ENCODE measurements around the gene SHC4. TPM values are rescaled to one million over a fixed set of nuclear protein-coding genes. Genes with fewer than 3 reads are reported as not detected.

The SHC4 gene
- total and polyA plus RNA-seq, 9 of the 15 experiments (the other 6 are each of a cell fraction or from before 2014, with no cell fraction given), result 0.43 to 1.2 (median 0.67) TPM

GRCh38 chr15:48940508-48940907 is 23.2 kb downstream of the SHC4 start (continued):
- TF ChIP-seq NR2C2 (CRISPR knock-in tag; IDR thresholded peaks at IDR 0.05), result no peak
- TF ChIP-seq NR2C2 (tag; IDR thresholded peaks at IDR 0.05), result peak; percentile 18; the same call in 1 of the 2 replicates
- no peak for TF ChIP-seq ZNF655 (CRISPR knock-in tag; IDR thresholded peaks at IDR 0.05)
- no peak for TF ChIP-seq ZNF668 (CRISPR knock-in tag; IDR thresholded peaks at IDR 0.05)
- TF ChIP-seq ZNF146 (CRISPR knock-in tag; IDR thresholded peaks at IDR 0.05; ENCODE audit: unreplicated experiment), result no peak
- no peak for TF ChIP-seq SIN3B (IDR thresholded peaks at IDR 0.05; ENCODE audit: low read depth)
- TF ChIP-seq, protein P1, sequence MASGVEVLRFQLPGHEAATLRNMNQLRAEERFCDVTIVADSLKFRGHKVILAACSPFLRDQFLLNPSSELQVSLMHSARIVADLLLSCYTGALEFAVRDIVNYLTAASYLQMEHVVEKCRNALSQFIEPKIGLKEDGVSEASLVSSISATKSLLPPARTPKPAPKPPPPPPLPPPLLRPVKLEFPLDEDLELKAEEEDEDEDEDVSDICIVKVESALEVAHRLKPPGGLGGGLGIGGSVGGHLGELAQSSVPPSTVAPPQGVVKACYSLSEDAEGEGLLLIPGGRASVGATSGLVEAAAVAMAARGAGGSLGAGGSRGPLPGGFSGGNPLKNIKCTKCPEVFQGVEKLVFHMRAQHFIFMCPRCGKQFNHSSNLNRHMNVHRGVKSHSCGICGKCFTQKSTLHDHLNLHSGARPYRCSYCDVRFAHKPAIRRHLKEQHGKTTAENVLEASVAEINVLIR (CRISPR knock-in tag; IDR thresholded peaks at IDR 0.05), result peak; percentile 45; the same call in 1 of the 2 replicates
- no peak for TF ChIP-seq U2AF2 (optimal IDR thresholded peaks at IDR 0.05; ENCODE audit: low read depth, low read length)
- no peak for TF ChIP-seq BMI1 (IDR thresholded peaks at IDR 0.05; ENCODE audit: low read length)
- peak; percentile 68; the same call in 1 of the 2 replicates for TF ChIP-seq JUNB (CRISPR knock-in tag; conservative IDR thresholded peaks at IDR 0.05)
- TF ChIP-seq ZNF140 (CRISPR knock-in tag; IDR thresholded peaks at IDR 0.05), result no peak
- TF ChIP-seq BHLHE40 (IDR thresholded peaks at IDR 0.05; ENCODE audit: low read length), result no peak
- TF ChIP-seq MAFG (tag; conservative IDR thresholded peaks at IDR 0.05), result no peak
- no peak for TF ChIP-seq NUFIP1 (IDR thresholded peaks at IDR 0.05; ENCODE audit: partially characterized antibody)
- TF ChIP-seq, protein P2, sequence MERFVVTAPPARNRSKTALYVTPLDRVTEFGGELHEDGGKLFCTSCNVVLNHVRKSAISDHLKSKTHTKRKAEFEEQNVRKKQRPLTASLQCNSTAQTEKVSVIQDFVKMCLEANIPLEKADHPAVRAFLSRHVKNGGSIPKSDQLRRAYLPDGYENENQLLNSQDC (CRISPR knock-in tag; IDR thresholded peaks at IDR 0.05), result no peak
- peak; percentile 79 for TF ChIP-seq ATF3 (IDR thresholded peaks at IDR 0.05)
- TF ChIP-seq ATF3 (CRISPR knock-in tag; conservative IDR thresholded peaks at IDR 0.05), result no peak
- TF ChIP-seq ZNF175 (CRISPR knock-in tag; IDR thresholded peaks at IDR 0.05; ENCODE audit: low read depth), result no peak
- peak; percentile 36; the same call in 1 of the 2 replicates for TF ChIP-seq CREB1 (IDR thresholded peaks at IDR 0.05)
- peak; percentile 58; the same call in 1 of the 2 replicates for TF ChIP-seq CREB1 (CRISPR knock-in tag; IDR thresholded peaks at IDR 0.05)
- no peak for TF ChIP-seq IFI16 (CRISPR knock-in tag; IDR thresholded peaks at IDR 0.05)

All from K562 (cell line).